Measurements from ENCODE around the gene RTL1.

GRCh38 chr14:100902295-100903133, 1.0 kb downstream of the RTL1 start:
- no peak for TF ChIP-seq EZH2phosphoT487 (IDR thresholded peaks at IDR 0.05; ENCODE audit: insufficient read depth, low read depth)
- no peak for TF ChIP-seq EZH2 (IDR thresholded peaks at IDR 0.05; ENCODE audit: insufficient read depth, poor library complexity, severe bottlenecking)

All from GM23248 (cell line).